ENCODE data around the gene GNG12.

GRCh38 chr1:67684526-67685066 is 148.7 kb downstream of the GNG12 start:
- TF ChIP-seq CTCF (IDR thresholded peaks at IDR 0.05) (no peak), POLR2A (IDR thresholded peaks at IDR 0.05) (no peak)

All from adrenal gland (tissue), 5 donors.